ENCODE data around the gene ADGRL2.

GRCh38 chr1:81844477-81844876, 43.7 kb downstream of the ADGRL2 start:
- no peak for TF ChIP-seq POLR2A (IDR thresholded peaks at IDR 0.05)
- TF ChIP-seq CTCF (IDR thresholded peaks at IDR 0.05) = no peak

Data from testis (tissue), 2 donors.